Smooth muscle cell (in vitro differentiated cells): Measurements from ENCODE around the gene KPNA3. TPM values are rescaled to one million over a fixed set of nuclear protein-coding genes. Genes with fewer than 3 reads are reported as not detected.

Source experiments
- DNase-seq: peaks from one replicate; lab custom pipeline; 2025; ENCODE audit not compliant: unreplicated experiment; lab: John Stamatoyannopoulos, UW
- H2AFZ ChIP-seq: fragments of 200-600 bp; sonication (generic); 2 replicates; pipeline ENCODE4 v1.6.0; 2016; ENCODE audit warnings: antibody characterized with exemption, low read depth, mild to moderate bottlenecking
- H3F3A ChIP-seq: fragments of 200-600 bp; sonication (generic); 2 replicates; pipeline ENCODE4 v1.6.0; 2017; ENCODE audit warnings: antibody characterized with exemption, low read depth
- H3K27ac ChIP-seq: fragments of 200-600 bp; sonication (generic); 2 replicates; pipeline ENCODE4 v1.5.1; 2016; ENCODE audit warnings: low read depth, mild to moderate bottlenecking
- H3K27me3 ChIP-seq: fragments of 200-600 bp; sonication (generic); 2 replicates; pipeline ENCODE4 v1.6.1; 2016; ENCODE audit warnings: low read depth, mild to moderate bottlenecking
- H3K36me3 ChIP-seq: fragments of 200-600 bp; sonication (generic); 2 replicates; pipeline ENCODE4 v1.5.1; 2016; ENCODE audit warnings: low read depth
- H3K4me1 ChIP-seq: fragments of 200-600 bp; sonication (generic); 2 replicates; pipeline ENCODE4 v1.5.1; 2016; ENCODE audit warnings: low read depth
- H3K4me2 ChIP-seq: fragments of 200-600 bp; sonication (generic); 2 replicates; pipeline ENCODE4 v1.6.0; 2016; ENCODE audit warnings: mild to moderate bottlenecking
- H3K4me3 ChIP-seq: fragments of 200-600 bp; sonication (generic); 2 replicates; pipeline ENCODE4 v1.5.1; 2016; ENCODE audit warnings: mild to moderate bottlenecking
- H3K79me2 ChIP-seq: fragments of 200-600 bp; sonication (generic); 2 replicates; pipeline ENCODE4 v1.6.0; 2016; ENCODE audit warnings: low read depth, mild to moderate bottlenecking
- H3K9ac ChIP-seq: fragments of 200-600 bp; sonication (generic); 2 replicates; pipeline ENCODE4 v1.6.0; 2016; ENCODE audit warnings: low read depth
- H3K9me3 ChIP-seq: fragments of 200-600 bp; sonication (generic); replicated peaks from 2 replicates; pipeline ENCODE4 v1.5.1; 2016; ENCODE audit warnings: low read depth
- H4K20me1 ChIP-seq: fragments of 200-600 bp; sonication (generic); 2 replicates; pipeline ENCODE4 v1.6.0; 2016; ENCODE audit warnings: low read depth
- CTCF ChIP-seq: fragments of 200-600 bp; sonication (generic); IDR thresholded peaks from 2 replicates; pipeline ENCODE4 v1.5.1; 2017; ENCODE audit warnings: borderline replicate concordance, mild to moderate bottlenecking, antibody characterized with exemption; ENCODE audit not compliant: insufficient read depth, poor library complexity, severe bottlenecking
- WGBS: methylation state at CpG from one replicate; pipeline ENCODE4 v1.1.7; 2016; ENCODE audit warnings: low lambda C conversion rate; 5-methylcytosine and 5-hydroxymethylcytosine counted together
- polyA plus RNA-seq: library from polyadenylated mRNA; unstranded; fragments of >200 nt; fragmentation: Nextera tagmentation; extraction: Ambion mirVana; gene quantifications from 2 replicates; pipeline ENCODE4 v1.2.1, GENCODE V29; 2016
- total RNA-seq: library from RNA; depleted of rRNA; stranded (reverse); fragments of >200 nt; gene quantifications from 2 replicates; pipeline ENCODE4 v1.2.3, GENCODE V29; 2014

KPNA3 gene
- total and polyA plus RNA-seq, 2 experiments from 2014 or later: 22.7 to 38.9 TPM

- 95% methylated on average over 12 of the region's 12 CpGs for WGBS
- Histone ChIP-seq H3K9me3 (no peaks in the 10 kb centered on the region), H4K20me1 (peaks cover 4% of the 10 kb centered on the region), H2AFZ (no peak overlapping the region), H3K4me3 (no peak overlapping the region), H3K36me3 (no peaks in the 10 kb centered on the region), H3K4me1 (peaks cover 4% of the 10 kb centered on the region), H3K27me3 (no peaks in the 10 kb centered on the region), H3K27ac (no peak overlapping the region), H3F3A (no peaks in the 10 kb centered on the region), H3K9ac (no peak overlapping the region), H3K4me2 (no peak overlapping the region), H3K79me2 (no peaks in the 10 kb centered on the region)
- no peak for TF ChIP-seq CTCF
- DNase-seq: no peak
These were observed 59.1 kb downstream of the KPNA3 start for GRCh38 chr13:49733181-49733951.

- no peaks in the 10 kb centered on the region for H3K27me3 ChIP-seq
- no peak overlapping the region for H2AFZ ChIP-seq
- peak overlapping the region; percentile 28 for H3K4me2 ChIP-seq
- no peaks in the 10 kb centered on the region for H3K36me3 ChIP-seq
- peak overlapping the region; percentile 61 for H3K27ac ChIP-seq
- H3K79me2 ChIP-seq: no peaks in the 10 kb centered on the region
- no peak for TF ChIP-seq CTCF
- H4K20me1 ChIP-seq: peaks cover 4% of the 10 kb centered on the region
- no peaks in the 10 kb centered on the region for H3K9me3 ChIP-seq
- no peak overlapping the region for H3K4me3 ChIP-seq
- no peaks in the 10 kb centered on the region for H3F3A ChIP-seq
- H3K9ac ChIP-seq: no peak overlapping the region
- H3K4me1 ChIP-seq: peaks cover 4% of the 10 kb centered on the region
- no peak for DNase-seq
These were observed 60.7 kb downstream of the KPNA3 start for GRCh38 chr13:49731766-49732165.

- no peak overlapping the region for H3K9ac ChIP-seq
- peaks cover 4% of the 10 kb centered on the region for H3K79me2 ChIP-seq
- peaks cover 29% of the 10 kb centered on the region for H3K9me3 ChIP-seq
- H3K4me1 ChIP-seq: no peaks in the 10 kb centered on the region
- no peak overlapping the region for H2AFZ ChIP-seq
- no peak overlapping the region for H3K27ac ChIP-seq
- no peaks in the 10 kb centered on the region for H3K27me3 ChIP-seq
- no peak overlapping the region for H3K4me3 ChIP-seq
- DNase-seq: no peak
- no peak for TF ChIP-seq CTCF
- peaks cover 66% of the 10 kb centered on the region for H3K36me3 ChIP-seq
- no peaks in the 10 kb centered on the region for H4K20me1 ChIP-seq
- no peaks in the 10 kb centered on the region for H3F3A ChIP-seq
- WGBS: 95% methylated on average over 6 of the region's 6 CpGs
- no peak overlapping the region for H3K4me2 ChIP-seq
These were observed 75.9 kb downstream of the KPNA3 start for GRCh38 chr13:49716615-49717014.

GRCh38 chr13:49714757-49715156 is 77.7 kb downstream of the KPNA3 start:
- H4K20me1 ChIP-seq: no peaks in the 10 kb centered on the region
- no peak for TF ChIP-seq CTCF
- no peak overlapping the region for H3K4me2 ChIP-seq
- H3K4me1 ChIP-seq: no peaks in the 10 kb centered on the region
- H3K27ac ChIP-seq: no peak overlapping the region
- H3F3A ChIP-seq: no peaks in the 10 kb centered on the region
- no peak overlapping the region for H3K9ac ChIP-seq
- H3K4me3 ChIP-seq: no peak overlapping the region
- peaks cover 54% of the 10 kb centered on the region for H3K36me3 ChIP-seq
- DNase-seq: no peak
- H3K9me3 ChIP-seq: peaks cover 29% of the 10 kb centered on the region
- no peak overlapping the region for H2AFZ ChIP-seq
- H3K79me2 ChIP-seq: peaks cover 4% of the 10 kb centered on the region
- 94% methylated on average over 1 of the region's 1 CpG for WGBS
- no peaks in the 10 kb centered on the region for H3K27me3 ChIP-seq
